Activated B cell treated with CpG ODN at 0.5 μM for 24 hours (primary cell): ENCODE data around the gene RNF220. TPM values are rescaled to one million over a fixed set of nuclear protein-coding genes. Genes with fewer than 3 reads are reported as not detected.
"Not testable (repeated sequence)": the region's sequence is repeated elsewhere in the genome, so short reads cannot be mapped to it uniquely, and the experiment has no call there.

Experiments
- ATAC-seq: fragments of 200-7000 bp; cut with Tn5 transposase; one replicate; pipeline ENCODE4 v1.10.0; 2021; ENCODE audit warnings: low read depth, mild to moderate bottlenecking, moderate library complexity
- CTCF ChIA-PET: fragments of 350-600 bp; sonication (Branson Sonifier 250); formaldehyde crosslinking; loops from one replicate; lab custom pipeline; 2021; ENCODE audit warnings: antibody characterized with exemption; lab: Charles Lee
- POLR2A ChIA-PET: fragments of 350-600 bp; sonication (Branson Sonifier 250); formaldehyde crosslinking; loops from one replicate; lab custom pipeline; 2021; ENCODE audit warnings: antibody characterized with exemption; lab: Charles Lee
- DNase-seq: peaks from one replicate; pipeline ENCODE4 v3.0.0; 2022
- H3K27ac Mint-ChIP-seq: one replicate; pipeline ENCODE4 v1.8.0; 2020; ENCODE audit warnings: mixed read lengths
- H3K27me3 Mint-ChIP-seq: one replicate; pipeline ENCODE4 v1.8.0; 2021; ENCODE audit warnings: mixed read lengths
- H3K36me3 Mint-ChIP-seq: one replicate; pipeline ENCODE4 v1.8.0; 2021; ENCODE audit warnings: low read depth, mixed read lengths
- H3K4me1 Mint-ChIP-seq: one replicate; pipeline ENCODE4 v1.8.0; 2021; ENCODE audit warnings: mixed read lengths
- H3K4me3 Mint-ChIP-seq: one replicate; pipeline ENCODE4 v1.8.0; 2020; ENCODE audit warnings: mild to moderate bottlenecking, mixed read lengths
- H3K9me3 Mint-ChIP-seq: one replicate; pipeline ENCODE4 v1.8.0; 2020; ENCODE audit warnings: mixed read lengths
- CTCF ChIP-seq: fragments of 200-600 bp; IDR thresholded peaks from one replicate; pipeline ENCODE4 v1.8.0; 2022; ENCODE audit warnings: antibody characterized with exemption, mild to moderate bottlenecking
- intact Hi-C: fragments of 100-400 bp; cut with micrococcal nuclease; formaldehyde crosslinking; loops from one replicate; pipeline ENCODE4 v1.15.1; 2024
- total RNA-seq: library from RNA; stranded (reverse); gene quantifications from 2 replicates; pipeline ENCODE4 v1.2.3, GENCODE V29; 2022

The RNF220 gene
- total RNA-seq, 1 donor from 2014 or later = 103 TPM

GRCh38 chr1:44698138-44698537 lies 293.1 kb downstream of the RNF220 start:
- peaks cover 52% of the 10 kb centered on the region for H3K4me1 Mint-ChIP-seq
- DNase-seq = no peak
- peak overlapping the region; percentile 84 for H3K27ac Mint-ChIP-seq
- ChIA-PET CTCF (interaction anchor here (1.4 kb wide), 1 partner anchor 15 kb away, joined by 3 read pairs; no protein-coding TSS in a partner anchor), POLR2A (interaction anchor here (0.6 to 4.4 kb wide), 14 partner anchors 14 to 1011 kb away, joined by 3 to 101 read pairs (median 4); partner anchors contain the start of genes ARMH1, BTBD19, PRDX1 and RNU5D-1)
- no peaks in the 10 kb centered on the region for H3K36me3 Mint-ChIP-seq
- peak; percentile 73 for ATAC-seq
- H3K9me3 Mint-ChIP-seq = no peaks in the 10 kb centered on the region
- no peaks in the 10 kb centered on the region for H3K27me3 Mint-ChIP-seq
- intact Hi-C loops = loop anchor here (1.0 to 2.0 kb wide), 2 partner anchors 15 to 24 kb away; partner anchors contain the start of genes ARMH1 and TMEM53
- peak overlapping the region; percentile 69 for H3K4me3 Mint-ChIP-seq
- no peak for TF ChIP-seq CTCF

GRCh38 chr1:44699375-44699774 lies 294.3 kb downstream of the RNF220 start:
- ATAC-seq, H3K27me3 Mint-ChIP-seq, H3K9me3 Mint-ChIP-seq, H3K36me3 Mint-ChIP-seq, H3K4me3 Mint-ChIP-seq, H3K27ac Mint-ChIP-seq, CTCF ChIA-PET, DNase-seq: not testable (repeated sequence)
- peaks cover 43% of the 10 kb centered on the region for H3K4me1 Mint-ChIP-seq
- POLR2A ChIA-PET = interaction anchor here (0.8 to 2.2 kb wide), 5 partner anchors 13 to 109 kb away, joined by 4 to 10 read pairs (median 6); partner anchors contain the start of gene RNU5D-1
- intact Hi-C loops = loop anchor here (2.0 kb wide), 1 partner anchor 13 kb away; no protein-coding TSS in a partner anchor

GRCh38 chr1:44700573-44700972 lies 295.5 kb downstream of the RNF220 start:
- Mint-ChIP-seq H3K4me3 (no peak overlapping the region), H3K9me3 (no peaks in the 10 kb centered on the region), H3K36me3 (no peaks in the 10 kb centered on the region), H3K27me3 (no peaks in the 10 kb centered on the region), H3K4me1 (peaks cover 33% of the 10 kb centered on the region), H3K27ac (no peak overlapping the region)
- intact Hi-C loops = no loop called here
- TF ChIP-seq CTCF = no peak
- ChIA-PET CTCF (no interaction called here), POLR2A (no interaction called here)
- no peak for DNase-seq
- no peak for ATAC-seq

- ChIA-PET CTCF (no interaction called here), POLR2A (no interaction called here)
- no peak for DNase-seq
- ATAC-seq = no peak
- Mint-ChIP-seq H3K9me3 (no peaks in the 10 kb centered on the region), H3K27me3 (no peaks in the 10 kb centered on the region), H3K27ac (no peak overlapping the region), H3K36me3 (no peaks in the 10 kb centered on the region), H3K4me3 (no peak overlapping the region), H3K4me1 (peaks cover 28% of the 10 kb centered on the region)
- TF ChIP-seq CTCF = no peak
- intact Hi-C loops = no loop called here
These were observed 296.1 kb downstream of the RNF220 start for GRCh38 chr1:44701141-44701573.

Other genes starting within 250 kb of the RNF220 start
- 59.6 and 64.7 TPM in 2 replicates for gene DMAP1, start 191.8 kb upstream of the RNF220 start, total RNA-seq
- 36.2 and 37.9 TPM in 2 replicates for gene ERI3, start 50.0 kb upstream of the RNF220 start, total RNA-seq